Neural progenitor cell (in vitro differentiated cells): Measurements from ENCODE around the gene MYH7.

Experiments used
- CTCF ChIP-seq: fragments of 200-600 bp; sonication (generic); IDR thresholded peaks from 2 replicates; pipeline ENCODE4 v1.5.1; 2017; ENCODE audit warnings: antibody characterized with exemption, mild to moderate bottlenecking
- EZH2 ChIP-seq: fragments of 200-600 bp; sonication (generic); IDR thresholded peaks from 2 replicates; pipeline ENCODE4 v1.6.1; 2017; ENCODE audit warnings: antibody characterized with exemption, mild to moderate bottlenecking, moderate library complexity
- EZH2phosphoT487 ChIP-seq: fragments of 200-600 bp; sonication (generic); IDR thresholded peaks from 2 replicates; pipeline ENCODE4 v1.6.1; 2017; ENCODE audit warnings: antibody characterized with exemption

DNA sequence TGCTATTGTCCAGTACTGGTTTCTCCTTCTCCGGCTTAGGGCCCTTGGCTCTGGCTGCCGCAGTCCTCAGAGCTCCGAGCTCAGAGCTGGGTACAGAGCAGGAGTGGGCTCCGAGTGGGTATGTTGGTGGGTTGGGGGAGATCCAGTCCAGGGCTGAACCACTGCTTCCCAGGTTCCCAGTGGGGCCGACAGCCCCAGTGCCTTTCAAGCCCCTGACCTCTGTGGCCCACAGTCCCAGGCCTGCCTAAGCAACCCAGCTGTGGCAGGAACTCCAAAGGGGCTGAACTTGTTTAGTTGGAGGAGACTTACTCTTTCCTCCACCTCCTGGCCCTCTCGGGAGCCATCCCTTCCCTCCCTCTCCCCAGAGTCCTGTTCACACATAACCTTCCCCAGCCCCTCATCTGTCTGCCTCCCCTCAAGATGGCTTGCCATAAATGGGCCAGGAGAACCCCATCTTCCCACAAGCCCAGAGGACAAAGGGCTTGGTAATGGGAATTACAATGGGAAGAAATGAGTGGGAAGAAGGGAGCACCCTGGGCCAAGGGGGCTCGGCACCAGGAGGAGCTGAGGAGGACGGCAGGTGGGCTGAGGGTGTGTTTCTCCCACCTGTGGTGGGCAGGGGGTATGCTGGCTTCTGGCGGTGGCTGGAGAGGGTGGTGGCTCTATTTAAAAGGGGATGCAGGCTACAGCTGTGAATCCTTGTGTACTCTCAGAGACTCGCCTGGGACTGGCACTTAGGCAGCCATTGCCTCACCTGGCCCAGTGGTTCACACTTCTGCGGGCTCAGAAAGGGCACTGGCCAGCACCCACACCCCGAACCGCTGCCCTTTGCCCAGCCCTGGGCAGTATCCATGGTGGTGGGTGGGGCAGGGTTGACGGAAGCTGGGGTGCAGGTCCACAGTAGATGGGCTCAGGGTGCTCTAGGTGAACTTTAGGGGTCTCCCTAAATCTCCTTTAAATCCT lies 23.6 kb downstream of the MYH7 start:
- TF ChIP-seq EZH2 (no peak), CTCF (no peak), EZH2phosphoT487 (no peak)
